GM21447 (cell line): ENCODE data around the gene HCN2.
"Not testable (repeated sequence)": the region's sequence is repeated elsewhere in the genome, so short reads cannot be mapped to it uniquely, and the experiment has no call there.

ENCODE experiments used
- ATAC-seq: cut with Tn5 transposase; IDR thresholded peaks from one replicate; pipeline ENCODE4 v1.9.1; 2021; ENCODE audit not compliant: unreplicated experiment

HCN2 gene

DNA sequence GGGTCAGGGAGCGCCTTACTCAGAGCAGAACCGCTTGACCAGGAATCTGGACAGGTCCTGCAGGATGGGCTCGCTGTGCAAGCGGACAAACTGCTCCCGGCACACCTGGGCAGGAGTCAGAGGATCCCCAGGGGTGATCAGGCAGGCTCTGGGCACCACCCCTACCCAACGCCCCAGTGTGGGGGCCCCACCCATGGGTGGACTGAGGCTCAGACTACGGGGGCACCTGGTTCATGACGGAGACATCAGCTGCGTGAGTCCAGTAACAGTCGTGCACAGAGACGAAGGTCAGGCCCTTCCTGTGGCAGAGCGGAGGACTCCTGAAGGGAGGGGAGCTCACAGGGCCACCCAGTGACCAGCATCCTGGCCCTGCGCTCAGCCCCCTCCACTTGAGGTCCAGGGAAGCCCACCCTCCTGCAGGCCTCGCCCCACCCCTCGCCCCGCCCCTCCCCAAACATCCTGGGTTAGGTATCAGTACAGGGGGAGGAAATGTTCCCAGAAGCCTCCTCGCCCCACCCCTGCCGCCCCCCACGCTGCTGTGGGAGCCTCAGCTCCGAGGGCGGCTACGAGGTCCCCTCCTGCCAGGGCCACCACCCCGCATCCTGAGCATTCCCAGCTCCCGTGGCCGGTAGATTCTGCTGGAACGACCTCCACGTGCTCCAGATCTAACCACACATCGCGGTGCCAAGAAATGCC, 28.0 kb downstream of the HCN2 start:
- no peak for ATAC-seq

DNA sequence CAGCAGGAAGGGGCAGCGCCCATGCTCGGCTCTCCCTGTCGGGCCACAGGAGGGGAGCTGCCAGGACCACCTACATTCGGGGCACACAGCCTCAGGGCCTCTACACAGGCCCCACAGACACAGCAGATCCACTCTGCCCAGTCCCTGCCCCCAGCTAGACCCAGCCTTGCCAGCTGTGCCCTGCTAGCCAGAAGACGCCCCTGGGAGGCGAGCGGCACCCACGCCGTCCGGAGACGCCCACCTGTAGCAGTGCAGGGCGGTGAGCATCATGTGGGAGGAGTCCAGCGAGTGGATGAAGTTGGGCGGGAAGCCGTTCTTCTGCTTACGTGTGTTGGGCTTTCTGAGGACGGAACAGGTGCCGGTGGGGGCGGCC, 28.6 kb downstream of the HCN2 start:
- ATAC-seq, result no peak

DNA sequence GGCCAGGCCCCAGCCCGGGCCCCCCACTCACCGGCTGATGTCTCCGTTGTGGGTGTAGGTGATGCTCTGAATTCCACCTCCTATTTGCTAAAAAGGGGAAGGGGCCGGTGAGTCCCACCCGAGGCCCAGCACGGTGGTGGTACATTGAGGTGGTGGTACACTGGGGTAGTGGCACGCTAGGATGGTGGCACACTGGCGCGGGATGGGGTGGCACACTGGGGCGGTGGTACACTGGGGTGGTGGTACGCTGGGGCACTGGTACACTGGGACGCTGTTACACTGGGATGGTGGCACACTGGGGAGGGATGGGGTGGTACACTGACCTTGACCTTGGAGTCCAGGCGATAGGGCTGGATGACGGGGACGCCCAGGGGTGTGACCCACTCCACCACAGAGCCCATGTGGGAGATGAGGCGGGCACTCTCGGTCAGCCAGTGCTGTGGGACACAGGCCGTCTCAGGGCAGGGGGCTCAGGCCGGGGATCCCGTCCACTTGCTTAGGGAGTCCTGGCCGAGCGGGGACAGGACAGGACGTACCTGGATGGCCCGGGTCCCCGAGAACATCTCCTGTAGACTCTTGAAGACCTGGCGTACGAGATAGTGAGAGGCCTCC, 29.1 kb downstream of the HCN2 start:
- no peak for ATAC-seq

DNA sequence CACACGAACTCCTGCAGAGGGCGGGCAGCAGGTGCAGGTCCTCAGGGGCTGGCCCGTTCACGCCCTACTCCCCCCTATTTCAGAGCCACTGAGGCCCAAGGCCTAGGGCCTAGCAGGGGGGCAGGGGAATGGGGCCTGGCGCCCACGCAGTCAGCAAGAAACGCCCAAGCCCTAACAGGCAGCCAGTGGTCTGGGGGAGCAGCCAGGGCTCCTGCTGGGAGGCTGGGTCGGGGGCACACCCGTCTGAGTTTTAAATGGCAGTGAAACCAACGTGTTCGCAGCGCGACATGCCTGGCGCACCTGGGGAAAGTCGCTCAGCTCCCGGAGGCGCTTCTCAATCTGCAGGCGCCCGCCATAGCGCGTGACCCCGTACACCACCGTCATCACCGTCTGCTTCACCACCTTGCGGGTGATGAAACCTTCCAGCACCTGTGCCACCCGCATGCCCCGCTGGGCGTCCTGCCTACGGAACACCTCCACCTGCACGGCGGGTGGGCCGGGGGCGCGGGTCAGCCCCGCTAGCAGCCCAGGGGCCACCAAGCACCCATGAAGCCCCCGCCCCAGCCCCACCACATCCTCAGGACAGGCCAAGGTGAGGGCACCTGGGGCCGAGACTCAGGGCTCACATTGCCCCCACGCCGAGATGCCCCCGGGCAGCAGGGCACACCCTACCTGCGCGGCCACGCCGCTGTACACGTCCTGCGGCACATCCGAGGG, 29.8 kb downstream of the HCN2 start:
- ATAC-seq, result no peak

DNA sequence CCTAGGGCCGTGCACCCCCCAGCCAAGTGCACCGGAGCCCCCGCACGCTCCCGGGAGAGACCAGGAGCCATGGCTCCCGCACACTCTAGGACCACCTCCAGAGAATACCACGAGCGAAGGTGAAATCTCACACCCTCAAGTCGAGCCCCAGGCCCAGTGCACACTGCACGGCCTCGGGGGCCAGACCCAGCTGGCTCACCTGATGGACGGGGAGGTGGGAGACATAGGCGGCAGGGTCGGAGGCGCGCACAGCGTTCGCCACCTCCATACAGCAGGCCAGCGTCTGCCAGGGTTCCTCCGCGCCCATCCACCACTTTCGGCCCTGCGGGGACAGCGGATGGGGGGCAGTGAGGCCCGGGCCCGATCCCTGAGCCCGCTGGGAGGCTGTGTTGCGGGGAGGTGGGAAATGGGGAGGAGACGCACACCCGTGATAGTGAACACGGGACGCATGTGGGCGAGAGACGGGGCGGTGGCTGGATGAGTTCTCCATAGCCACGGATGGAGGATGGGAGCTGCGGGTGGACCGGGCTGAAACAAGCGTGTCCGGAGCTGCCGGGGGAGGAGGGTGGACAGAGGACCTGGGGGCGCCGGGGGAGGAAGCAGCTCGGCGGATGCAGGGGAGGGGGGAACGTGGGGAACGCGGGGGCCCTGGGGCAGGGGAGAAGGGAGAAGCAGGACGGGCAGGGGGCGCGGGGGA, 30.6 kb downstream of the HCN2 start:
- no peak for ATAC-seq

DNA sequence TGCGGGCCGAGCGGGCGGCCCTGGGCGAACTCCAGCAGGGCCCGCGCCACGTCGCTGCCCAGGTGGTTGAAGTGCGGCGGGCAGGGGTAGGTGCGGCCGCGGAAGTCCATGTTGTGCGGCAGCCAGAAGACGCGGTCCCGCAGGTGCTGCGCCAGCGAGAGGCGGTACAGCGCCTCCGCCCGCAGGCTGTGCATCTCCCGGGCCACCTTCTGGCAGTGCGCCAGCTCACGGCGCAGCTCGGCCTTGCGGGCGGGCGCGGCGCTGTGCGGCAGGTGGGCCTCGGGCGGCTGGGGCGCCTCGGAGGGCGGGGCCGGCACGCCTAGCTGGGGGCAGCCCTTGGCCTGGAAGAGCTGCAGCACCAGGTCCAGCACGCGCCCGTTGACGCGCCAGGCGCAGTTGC, 31.5 kb downstream of the HCN2 start:
- not testable (repeated sequence) for ATAC-seq

DNA sequence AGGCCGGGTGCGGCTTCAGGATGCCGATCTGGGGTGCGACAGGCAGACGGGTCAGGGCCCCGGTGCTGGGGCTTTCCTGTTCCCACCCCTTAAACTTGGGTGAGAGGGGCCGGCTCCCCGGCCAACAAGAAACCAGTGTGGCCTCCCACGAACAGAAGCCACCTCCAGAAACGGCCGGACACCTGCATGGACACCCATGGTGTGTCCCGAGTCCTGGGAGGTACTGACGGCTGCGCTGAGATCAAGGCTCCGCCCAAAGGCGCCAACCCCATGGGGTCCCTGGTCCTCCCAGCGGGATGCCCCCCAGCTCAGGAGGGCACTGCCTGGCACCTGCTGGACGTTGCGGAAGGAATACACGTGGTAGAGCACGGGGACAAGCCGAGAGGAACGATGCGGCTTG, 32.1 kb downstream of the HCN2 start:
- no peak for ATAC-seq

DNA sequence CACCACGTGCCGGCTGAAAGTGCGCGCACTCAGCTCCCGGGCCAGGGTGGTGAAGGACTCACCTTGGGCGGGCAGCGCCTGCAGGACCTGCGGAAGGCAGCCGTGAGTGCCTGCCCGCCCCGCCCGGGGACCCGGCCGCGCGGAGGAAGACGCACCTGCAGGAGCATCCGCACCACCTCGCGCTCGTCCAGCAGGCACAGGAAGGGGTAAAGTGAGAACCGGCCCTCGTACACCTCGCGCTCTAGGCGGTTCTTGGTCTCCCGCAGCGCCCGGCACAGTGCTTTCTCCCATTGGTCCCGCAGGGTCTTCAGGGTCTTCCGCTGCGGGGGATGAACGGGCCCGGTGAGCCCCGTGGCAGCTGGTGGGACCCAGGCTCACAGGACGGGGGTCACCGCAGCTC, 33.0 kb downstream of the HCN2 start:
- ATAC-seq, result no peak

DNA sequence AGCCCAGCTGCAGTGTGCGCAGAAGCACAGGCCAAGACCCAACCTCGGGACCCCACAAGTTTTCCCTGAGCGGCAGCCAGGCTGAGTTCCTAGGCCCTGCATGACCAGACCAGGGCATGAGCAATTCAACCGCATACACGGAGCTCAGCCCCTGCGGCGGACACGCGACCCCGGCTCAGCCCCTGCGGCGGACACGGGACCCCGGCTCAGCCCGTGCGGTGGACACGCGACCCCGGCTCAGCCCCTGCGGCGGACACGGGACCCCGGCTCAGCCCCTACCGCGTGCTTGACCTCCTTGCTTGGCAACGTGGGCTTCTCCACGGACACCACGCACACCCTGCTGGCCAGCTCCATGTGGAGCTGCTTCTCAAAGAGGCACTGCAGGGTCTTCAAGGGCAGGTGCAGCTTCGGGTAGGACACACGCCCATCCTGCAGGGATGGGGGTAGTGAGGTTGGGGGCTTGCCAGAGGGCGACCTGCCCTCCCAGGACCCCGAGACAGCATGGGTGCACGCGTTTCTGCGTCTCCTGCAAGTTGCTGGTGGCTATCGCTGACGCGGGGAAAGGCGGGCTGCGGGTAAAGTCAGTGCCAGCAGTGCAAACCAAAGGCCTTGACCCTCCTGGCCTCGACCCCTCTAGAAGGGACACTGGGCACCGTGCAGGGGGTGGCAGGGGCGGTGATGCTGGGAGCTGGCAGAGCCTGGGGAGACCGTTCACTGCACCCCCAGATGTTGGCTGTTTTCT, 33.7 kb downstream of the HCN2 start:
- no peak for ATAC-seq

DNA sequence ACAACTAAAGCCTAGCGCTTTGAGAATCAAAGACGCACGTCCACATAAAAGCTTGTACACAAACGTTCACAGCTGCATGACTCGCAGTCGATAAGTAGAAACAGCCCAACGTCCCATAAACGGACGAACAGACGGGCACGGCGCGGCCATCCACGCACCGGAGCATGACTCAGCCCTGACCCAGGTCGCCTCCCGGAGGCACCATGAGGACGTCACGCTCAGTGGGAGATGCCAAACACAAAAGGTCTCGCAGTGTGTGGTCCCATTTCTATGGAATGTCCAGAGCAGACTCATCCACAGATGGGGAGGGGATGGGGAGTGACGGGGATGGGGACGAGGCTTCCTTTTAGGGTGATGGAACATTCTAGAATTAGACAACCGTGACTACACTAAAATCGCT, 34.3 kb downstream of the HCN2 start:
- no peak for ATAC-seq

DNA sequence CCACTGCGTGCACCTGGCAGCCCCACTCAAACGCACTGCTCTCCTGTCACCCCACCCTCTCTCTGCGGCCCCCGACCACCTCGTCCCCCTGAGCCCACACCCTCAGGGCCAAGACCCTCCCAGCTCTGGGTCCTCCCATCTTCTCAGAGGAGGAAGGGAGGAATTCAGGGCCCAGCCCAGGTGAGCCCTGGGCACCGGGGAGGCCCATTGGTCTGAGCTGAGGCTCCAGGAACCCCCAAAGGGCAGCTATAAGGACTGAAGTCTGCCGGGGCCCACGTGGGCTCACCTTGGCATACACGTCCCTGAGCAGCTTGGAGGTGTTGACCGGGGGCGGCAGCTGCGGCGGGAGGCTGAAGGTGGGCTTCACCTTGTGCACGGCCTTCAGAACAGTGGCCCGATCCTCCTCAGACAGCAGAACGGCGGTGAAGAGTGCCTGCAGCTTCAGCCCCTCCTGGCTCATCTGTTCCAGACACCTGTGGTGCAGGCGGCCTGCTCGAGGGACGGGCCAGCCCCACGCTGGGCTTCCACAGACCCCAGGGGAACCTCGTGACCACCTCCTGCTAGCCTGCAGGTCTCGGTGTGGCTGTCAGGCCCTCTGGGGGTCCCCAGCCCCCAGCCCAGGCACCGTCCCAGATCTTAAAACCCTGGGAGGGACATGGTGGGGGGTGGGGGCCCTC, 34.9 kb downstream of the HCN2 start:
- ATAC-seq, result no peak

DNA sequence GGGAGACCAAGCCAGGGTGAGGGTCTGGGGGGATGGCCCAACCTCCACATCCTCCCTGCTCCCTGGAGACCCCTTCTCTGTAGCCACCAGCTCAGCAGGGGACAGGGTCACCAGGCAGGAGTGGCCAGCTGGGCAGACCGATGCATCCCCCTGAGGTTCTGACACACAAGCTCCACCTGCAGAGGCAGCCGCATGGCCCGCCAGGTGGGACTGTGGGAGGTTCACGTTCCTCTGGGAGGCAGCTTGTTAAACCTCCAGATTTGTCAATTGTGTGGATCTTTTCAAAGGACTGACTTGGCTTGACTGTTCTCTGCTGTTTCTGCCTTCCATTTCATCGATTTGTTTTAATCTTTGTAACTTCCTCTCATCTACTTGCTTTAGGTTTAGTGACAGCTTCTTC, 35.6 kb downstream of the HCN2 start:
- no peak for ATAC-seq

DNA sequence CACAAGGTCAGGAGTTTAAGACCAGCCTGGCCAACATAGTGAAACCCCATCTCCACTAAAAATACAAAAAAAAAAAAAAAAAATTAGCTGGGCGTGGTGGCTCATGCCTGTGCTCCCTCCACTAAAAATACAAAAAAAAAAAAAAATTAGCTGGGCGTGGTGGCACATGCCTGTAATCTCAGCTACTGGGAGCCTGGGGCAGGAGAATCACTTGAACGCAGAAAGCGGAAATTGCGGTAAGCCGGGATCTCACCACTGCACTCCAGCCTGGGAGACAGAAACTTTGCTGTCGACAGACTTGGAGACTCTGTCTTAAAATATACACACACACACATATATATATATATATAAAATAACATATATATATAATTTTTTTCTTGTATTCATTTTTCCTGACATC, 36.9 kb downstream of the HCN2 start:
- ATAC-seq, result not testable (repeated sequence)

DNA sequence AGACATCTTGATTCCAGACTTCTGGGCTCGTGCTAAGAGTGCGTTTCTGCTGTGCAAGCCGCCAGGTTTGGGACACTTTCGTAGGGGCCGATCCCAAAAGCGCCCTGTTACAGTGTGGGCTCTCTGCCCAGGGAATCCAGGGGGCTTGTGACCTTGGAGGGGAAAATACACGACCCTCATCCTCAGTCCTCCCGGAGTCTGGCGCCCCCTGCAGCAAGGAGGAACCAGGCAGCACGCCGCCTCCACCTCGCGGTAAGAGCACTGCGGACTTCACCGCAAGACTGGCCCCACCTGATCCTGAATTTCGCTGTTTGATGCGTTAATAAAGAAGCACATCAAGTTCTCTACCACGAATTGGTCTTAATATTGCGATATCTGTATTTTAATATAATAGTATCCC, 38.5 kb downstream of the HCN2 start:
- ATAC-seq, result no peak

DNA sequence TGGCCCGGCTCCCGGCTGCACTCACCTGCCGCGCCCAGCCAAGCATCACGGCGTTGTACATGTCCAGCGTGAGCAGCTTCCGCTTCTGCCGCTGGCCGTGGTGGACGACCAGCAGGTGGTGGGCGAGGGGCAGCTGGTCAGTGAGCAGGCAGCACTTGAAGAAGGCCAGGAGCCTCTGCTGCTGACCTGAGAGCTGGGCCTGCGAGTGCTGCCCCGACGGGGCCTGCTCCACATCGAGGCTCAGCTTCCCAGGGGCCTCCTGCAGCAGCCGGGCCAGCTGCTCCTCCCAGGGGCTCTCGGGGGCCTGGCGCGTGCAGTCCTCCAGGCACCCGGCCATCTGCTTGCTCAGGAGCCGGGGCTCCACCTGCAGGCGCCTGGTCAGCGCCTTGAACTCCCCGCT, 39.8 kb downstream of the HCN2 start:
- not testable (repeated sequence) for ATAC-seq

DNA sequence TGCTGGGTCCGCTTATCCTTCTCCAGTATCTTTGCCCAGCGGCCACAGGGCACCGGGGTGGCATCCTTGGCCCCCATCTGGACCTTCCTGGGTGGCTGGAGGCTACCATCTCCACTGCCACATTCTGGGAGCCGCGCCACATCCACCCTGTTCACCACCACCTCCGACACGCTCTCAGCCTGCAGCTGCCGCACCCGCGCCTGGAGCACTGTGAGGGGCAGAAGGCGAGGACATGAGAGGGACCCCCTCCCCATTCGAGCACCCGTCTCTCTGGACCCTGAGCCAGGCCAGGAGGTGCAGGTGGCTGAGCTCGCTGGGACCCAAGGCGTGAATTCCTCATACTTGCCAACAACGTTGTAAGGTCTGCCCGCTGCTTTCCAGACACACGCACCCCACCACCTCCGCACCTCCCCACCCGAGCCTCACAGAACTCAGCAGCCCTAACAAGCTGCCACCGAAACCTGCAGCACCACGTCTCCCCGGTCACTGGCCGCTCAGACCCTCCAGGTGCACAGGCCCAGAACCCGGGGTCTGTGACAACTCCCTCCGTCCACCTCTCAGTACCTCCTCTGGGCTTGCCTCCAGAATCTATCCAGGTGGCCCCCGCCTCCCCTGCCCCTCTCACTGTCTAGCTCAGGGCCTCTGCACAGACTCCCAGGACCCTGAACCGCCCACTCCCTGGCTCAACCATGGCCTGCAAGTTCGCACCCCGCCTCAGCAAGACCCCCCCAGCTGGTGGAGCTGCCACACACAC, 40.5 kb downstream of the HCN2 start:
- no peak for ATAC-seq

DNA sequence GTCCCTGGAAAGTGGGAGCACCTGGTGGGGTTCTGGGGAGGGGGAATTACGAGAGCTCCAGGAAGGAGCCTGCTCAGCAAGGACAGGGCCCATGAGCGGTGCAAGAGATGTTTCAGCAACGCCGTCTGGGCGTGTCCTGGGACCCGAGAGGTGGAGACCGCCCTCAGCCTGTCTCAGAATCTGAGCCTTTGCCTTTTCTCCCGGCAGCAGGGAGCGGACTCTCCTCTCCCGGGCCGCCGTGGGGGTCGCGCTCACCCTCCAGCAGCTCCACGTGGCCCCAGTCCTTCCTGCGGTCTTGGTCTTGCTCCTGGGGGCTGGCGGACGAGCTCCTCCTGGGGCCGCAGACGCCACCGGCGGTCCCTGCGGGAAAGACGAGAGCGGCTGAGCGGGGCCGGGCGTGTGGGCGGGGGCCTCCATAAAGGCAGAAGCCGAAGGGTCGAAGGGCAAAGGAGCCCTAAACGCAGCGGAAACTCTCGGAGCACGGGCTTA, 42.9 kb downstream of the HCN2 start:
- ATAC-seq, result peak; percentile 20

DNA sequence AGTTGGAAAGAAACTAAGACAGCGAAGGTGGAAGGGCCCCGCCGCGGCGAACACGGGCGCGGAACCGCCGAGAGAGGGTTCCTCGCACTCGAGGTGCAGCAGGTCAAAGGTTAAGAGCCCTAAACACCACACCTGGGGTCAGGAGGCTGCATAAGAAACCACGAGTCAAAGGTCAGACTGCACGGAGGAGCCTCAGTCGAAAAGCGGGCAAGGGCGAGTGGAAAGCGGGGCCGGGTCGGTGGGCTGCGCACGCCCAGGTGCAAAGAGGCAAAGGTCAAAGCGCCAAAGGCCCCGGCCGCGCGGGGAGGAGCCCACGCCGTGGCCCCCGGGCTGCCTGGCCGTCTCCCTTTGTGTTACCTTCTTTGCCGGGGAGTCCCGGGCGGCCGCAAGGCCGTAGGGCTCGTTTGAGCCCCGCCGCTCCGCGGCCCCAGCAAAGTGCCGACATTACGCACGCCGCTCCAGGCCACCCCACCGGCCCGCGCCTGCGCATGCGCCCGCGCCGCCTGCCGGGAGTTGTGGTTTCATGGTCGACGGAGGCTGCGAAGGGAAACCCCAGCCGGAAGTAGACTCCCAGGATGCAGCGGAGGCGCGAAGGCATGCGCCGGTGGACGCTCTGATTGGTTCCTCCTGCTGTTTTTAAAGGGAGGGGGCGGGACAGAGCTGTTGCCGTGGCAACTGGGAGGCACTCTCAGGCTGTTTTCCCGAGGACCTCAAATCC, 43.5 kb downstream of the HCN2 start, which contains the start of gene POLRMT:
POLRMT (minus strand) TSS at position 470 of the 718 bp plus-strand sequence; CDS start at position 445, 25 bp downstream.
- ATAC-seq, result peak; percentile 70
